ENCODE results near the gene NPTN.

NPTN gene

DNA sequence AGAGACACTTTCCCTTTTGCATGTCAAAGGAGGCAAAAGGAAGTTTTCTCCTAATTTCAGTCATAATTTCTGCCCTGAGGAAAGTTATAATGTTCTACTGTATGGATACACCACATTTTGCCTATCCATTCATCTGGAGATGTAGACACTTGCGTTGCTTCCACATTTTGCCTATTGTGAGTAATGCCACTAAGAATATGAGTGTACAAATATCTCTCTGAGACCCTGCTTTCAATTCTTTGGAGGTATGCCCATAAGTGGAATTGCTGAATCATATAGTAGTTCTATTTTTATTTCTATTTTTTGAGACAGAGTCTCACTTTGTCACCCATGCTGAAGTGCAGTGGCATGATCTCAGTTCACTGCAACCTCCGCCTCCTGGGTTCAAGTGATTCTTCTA is 47.4 kb upstream of the NPTN start:
- H3K4me2 ChIP-seq: no peak overlapping the region
- H3K36me3 ChIP-seq (ENCODE audit: insufficient read depth): no peaks in the 10 kb centered on the region
- no peaks in the 10 kb centered on the region for H4K20me1 ChIP-seq (ENCODE audit: insufficient read depth)
- no peaks in the 10 kb centered on the region for H3K79me2 ChIP-seq (ENCODE audit: insufficient read depth, low read depth)
- no peak overlapping the region for H3K9ac ChIP-seq
- peaks cover 8% of the 10 kb centered on the region for H3K4me1 ChIP-seq (ENCODE audit: low read depth, poor library complexity, severe bottlenecking)
- no peak overlapping the region for H3K4me3 ChIP-seq (IDR thresholded peaks at IDR 0.05; ENCODE audit: insufficient read depth, low read depth, low read length)
- H3K27ac ChIP-seq: no peak overlapping the region
- H2AFZ ChIP-seq (ENCODE audit: low read depth): no peak overlapping the region
- TF ChIP-seq, protein P1, sequence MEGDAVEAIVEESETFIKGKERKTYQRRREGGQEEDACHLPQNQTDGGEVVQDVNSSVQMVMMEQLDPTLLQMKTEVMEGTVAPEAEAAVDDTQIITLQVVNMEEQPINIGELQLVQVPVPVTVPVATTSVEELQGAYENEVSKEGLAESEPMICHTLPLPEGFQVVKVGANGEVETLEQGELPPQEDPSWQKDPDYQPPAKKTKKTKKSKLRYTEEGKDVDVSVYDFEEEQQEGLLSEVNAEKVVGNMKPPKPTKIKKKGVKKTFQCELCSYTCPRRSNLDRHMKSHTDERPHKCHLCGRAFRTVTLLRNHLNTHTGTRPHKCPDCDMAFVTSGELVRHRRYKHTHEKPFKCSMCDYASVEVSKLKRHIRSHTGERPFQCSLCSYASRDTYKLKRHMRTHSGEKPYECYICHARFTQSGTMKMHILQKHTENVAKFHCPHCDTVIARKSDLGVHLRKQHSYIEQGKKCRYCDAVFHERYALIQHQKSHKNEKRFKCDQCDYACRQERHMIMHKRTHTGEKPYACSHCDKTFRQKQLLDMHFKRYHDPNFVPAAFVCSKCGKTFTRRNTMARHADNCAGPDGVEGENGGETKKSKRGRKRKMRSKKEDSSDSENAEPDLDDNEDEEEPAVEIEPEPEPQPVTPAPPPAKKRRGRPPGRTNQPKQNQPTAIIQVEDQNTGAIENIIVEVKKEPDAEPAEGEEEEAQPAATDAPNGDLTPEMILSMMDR (conservative IDR thresholded peaks at IDR 0.05; ENCODE audit: low read depth, low read length): no peak
- H3K27me3 ChIP-seq (ENCODE audit: insufficient read depth, low read depth): no peaks in the 10 kb centered on the region

DNA sequence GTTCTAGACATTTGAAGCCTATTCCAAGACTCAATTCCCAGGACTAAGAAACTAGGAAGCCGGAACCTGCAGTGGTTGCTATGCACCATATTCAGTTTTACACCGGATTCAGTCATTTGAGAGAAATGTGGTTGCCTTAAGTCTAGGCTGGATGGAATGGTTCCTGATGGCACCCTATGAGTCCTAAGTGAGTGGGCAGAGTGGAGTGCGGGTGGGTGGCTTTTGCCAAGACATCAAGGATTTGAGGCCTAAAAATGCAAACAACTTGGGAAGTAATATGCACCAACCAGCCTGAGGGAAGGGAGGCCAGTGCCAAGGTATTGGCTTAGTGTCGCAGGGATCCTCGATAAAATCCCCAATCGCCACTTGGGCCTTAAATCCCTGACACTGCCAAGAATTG is 46.8 kb upstream of the NPTN start:
- H3K27ac ChIP-seq: no peak overlapping the region
- TF ChIP-seq, protein P1 (conservative IDR thresholded peaks at IDR 0.05; ENCODE audit: low read depth, low read length): no peak
- H3K4me2 ChIP-seq: no peak overlapping the region

DNA sequence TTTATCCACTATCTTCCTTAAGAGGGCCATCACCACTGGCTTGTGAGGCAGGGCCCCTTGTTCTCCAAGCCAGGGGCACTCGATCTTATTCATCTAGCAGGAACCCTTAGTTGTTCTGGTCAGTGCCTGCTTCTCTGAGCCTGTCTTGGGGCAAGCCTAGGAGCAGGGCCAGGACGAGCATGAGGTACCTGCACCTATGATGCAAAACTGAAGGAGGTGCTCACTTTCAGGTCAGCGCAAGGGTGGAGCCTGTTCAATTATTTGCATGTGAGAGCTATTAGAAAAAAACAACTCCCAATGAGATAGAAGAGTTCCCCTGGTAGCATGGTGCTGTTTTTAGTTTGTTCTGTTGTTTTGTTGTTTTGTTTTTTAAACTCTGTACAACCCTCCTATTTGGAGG is 46.0 kb upstream of the NPTN start:
- TF ChIP-seq, protein P1 (conservative IDR thresholded peaks at IDR 0.05; ENCODE audit: low read depth, low read length): no peak
- peaks cover 5% of the 10 kb centered on the region for H3K4me1 ChIP-seq (ENCODE audit: low read depth, poor library complexity, severe bottlenecking)

More for the DNA sequence above, 46.8 kb upstream of the NPTN start:
- H3K4me3 ChIP-seq (IDR thresholded peaks at IDR 0.05; ENCODE audit: insufficient read depth, low read depth, low read length): no peak overlapping the region
- no peaks in the 10 kb centered on the region for H3K27me3 ChIP-seq (ENCODE audit: insufficient read depth, low read depth)
- H3K9ac ChIP-seq: no peak overlapping the region
- no peak overlapping the region for H2AFZ ChIP-seq (ENCODE audit: low read depth)
- no peaks in the 10 kb centered on the region for H3K36me3 ChIP-seq (ENCODE audit: insufficient read depth)
- H4K20me1 ChIP-seq (ENCODE audit: insufficient read depth): no peaks in the 10 kb centered on the region
- no peaks in the 10 kb centered on the region for H3K79me2 ChIP-seq (ENCODE audit: insufficient read depth, low read depth)
- H3K4me1 ChIP-seq (ENCODE audit: low read depth, poor library complexity, severe bottlenecking): peaks cover 6% of the 10 kb centered on the region

DNA sequence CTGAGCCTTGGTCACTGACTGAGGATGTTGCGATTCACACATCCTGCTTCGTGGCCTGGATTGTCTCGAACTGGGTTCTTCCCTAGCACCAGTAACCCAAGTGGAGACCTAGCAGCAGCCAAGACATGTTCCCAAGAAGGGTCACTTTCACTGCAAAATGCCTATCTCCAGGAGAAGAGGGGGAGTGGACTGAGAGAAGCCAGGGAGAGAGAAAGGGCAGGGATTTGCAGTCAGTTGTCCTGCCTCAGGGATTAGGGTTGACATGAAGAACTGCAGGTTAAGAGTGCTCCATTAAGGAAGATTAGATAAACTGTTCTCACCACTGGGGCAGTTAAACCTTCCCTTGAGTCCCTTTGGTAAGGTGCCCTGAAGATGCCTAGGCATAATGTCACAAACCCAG is 45.3 kb upstream of the NPTN start:
- H2AFZ ChIP-seq (ENCODE audit: low read depth): no peak overlapping the region
- no peak overlapping the region for H3K9ac ChIP-seq
- TF ChIP-seq, protein P1 (conservative IDR thresholded peaks at IDR 0.05; ENCODE audit: low read depth, low read length): no peak
- H3K27ac ChIP-seq: no peak overlapping the region
- H3K4me1 ChIP-seq (ENCODE audit: low read depth, poor library complexity, severe bottlenecking): peaks cover under 1% of the 10 kb centered on the region
- H3K4me3 ChIP-seq (IDR thresholded peaks at IDR 0.05; ENCODE audit: insufficient read depth, low read depth, low read length): no peak overlapping the region
- no peaks in the 10 kb centered on the region for H4K20me1 ChIP-seq (ENCODE audit: insufficient read depth)
- no peaks in the 10 kb centered on the region for H3K27me3 ChIP-seq (ENCODE audit: insufficient read depth, low read depth)
- H3K4me2 ChIP-seq: no peak overlapping the region
- no peaks in the 10 kb centered on the region for H3K36me3 ChIP-seq (ENCODE audit: insufficient read depth)
- no peaks in the 10 kb centered on the region for H3K79me2 ChIP-seq (ENCODE audit: insufficient read depth, low read depth)

More for the DNA sequence above, 46.0 kb upstream of the NPTN start:
- Histone ChIP-seq H2AFZ (ENCODE audit: low read depth) (no peak overlapping the region), H3K36me3 (ENCODE audit: insufficient read depth) (no peaks in the 10 kb centered on the region), H4K20me1 (ENCODE audit: insufficient read depth) (no peaks in the 10 kb centered on the region), H3K27ac (no peak overlapping the region), H3K4me2 (no peak overlapping the region), H3K79me2 (ENCODE audit: insufficient read depth, low read depth) (no peaks in the 10 kb centered on the region), H3K4me3 (IDR thresholded peaks at IDR 0.05; ENCODE audit: insufficient read depth, low read depth, low read length) (no peak overlapping the region), H3K9ac (no peak overlapping the region), H3K27me3 (ENCODE audit: insufficient read depth, low read depth) (no peaks in the 10 kb centered on the region)

Measured in KMS-11 (cell line).